Stimulated activated CD8-positive, alpha-beta memory T cell treated with anti-CD3 and anti-CD28 coated beads, Interleukin-15, amount 100 ng/mL, for 1 hour (primary cell): Measurements from ENCODE around the gene POM121L2.
"Not testable (repeated sequence)": the region's sequence is repeated elsewhere in the genome, so short reads cannot be mapped to it uniquely, and the experiment has no call there.

Experiments used
- DNase-seq: peaks from one replicate; pipeline ENCODE4 v3.0.0-alpha.2; 2020; ENCODE audit warnings: low read depth

Gene POM121L2

DNA sequence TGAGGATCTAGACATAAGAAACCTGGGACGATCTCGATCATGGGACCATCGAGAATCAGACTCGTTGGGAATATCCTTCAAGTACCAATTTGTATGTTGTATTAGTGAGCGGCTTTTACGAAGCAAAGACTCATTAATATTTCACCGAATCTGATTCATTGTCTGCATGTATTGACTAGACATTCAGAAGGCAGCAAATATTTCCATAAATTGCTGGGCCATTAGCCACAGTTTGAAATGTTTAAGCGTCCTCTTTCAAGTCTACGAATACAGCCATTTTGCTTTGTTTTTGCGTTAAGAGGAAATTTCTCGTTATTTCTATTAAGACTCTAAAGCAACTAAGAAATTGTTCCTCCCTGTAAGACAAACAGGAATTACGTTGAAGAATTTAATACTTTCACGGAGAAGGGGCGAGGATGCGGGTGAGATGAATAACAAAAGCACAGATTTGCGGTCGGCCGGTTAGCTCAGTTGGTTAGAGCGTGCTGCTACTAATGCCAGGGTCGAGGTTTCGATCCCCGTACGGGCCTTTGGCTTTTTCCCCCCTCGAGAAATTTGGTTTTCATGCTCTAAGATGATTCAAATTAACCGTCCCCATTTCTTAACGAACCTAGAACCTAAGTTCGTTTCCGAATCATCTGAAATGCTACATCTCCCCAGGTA lies 18.5 kb downstream of the POM121L2 start:
- no peak for DNase-seq

DNA sequence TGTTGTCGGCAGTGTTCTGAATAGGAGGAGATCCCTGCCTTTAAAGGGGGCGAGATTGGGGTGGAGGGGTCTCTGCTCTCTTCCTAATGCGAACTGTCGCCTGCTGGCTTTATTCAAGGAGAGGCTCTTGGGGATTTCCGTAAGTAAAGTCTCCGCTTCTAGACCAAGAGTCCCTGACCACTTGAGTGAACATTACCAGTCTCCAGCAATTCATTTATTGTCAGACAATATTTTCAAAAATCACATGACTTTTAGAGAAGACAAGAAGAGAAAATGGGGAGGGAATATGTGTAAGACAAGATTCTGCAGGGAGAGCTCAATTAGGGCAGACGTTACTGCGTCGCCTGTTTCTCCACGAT lies 21.2 kb downstream of the POM121L2 start:
- no peak for DNase-seq

DNA sequence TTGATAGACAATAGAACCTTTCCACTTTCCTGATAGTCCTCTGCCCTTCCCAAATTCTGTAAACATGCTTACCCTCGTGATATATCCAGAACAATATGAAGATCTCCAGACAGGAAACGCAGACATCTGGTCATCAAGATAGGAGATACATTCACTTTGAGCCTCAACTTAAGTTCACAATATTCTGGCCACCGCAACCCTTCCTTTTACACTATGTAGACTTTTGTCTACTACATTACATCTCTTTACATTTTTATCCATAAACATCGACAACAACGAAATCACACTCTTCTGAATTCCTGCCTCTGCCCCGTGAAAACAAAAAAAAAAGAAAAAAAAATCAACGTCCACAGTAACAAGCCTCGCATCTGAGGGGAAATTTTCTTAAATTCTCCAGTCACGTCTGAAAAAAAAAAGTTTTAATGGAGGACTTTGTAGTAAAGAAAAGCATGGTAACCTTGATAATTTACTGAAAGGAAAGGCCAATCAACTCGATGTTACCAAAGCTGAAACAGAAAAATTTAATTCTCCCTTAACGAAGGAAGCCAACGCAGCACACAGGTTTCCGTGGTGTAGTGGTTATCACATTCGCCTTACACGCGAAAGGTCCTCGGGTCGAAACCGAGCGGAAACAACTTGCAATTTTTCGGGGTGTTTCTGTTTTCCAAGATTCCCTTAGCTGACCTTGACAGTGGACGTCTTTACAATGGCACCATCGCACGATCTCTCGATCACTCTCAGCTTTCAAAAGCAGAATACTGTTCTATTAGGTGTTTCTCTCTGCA lies 21.8 kb downstream of the POM121L2 start:
- no peak for DNase-seq

DNA sequence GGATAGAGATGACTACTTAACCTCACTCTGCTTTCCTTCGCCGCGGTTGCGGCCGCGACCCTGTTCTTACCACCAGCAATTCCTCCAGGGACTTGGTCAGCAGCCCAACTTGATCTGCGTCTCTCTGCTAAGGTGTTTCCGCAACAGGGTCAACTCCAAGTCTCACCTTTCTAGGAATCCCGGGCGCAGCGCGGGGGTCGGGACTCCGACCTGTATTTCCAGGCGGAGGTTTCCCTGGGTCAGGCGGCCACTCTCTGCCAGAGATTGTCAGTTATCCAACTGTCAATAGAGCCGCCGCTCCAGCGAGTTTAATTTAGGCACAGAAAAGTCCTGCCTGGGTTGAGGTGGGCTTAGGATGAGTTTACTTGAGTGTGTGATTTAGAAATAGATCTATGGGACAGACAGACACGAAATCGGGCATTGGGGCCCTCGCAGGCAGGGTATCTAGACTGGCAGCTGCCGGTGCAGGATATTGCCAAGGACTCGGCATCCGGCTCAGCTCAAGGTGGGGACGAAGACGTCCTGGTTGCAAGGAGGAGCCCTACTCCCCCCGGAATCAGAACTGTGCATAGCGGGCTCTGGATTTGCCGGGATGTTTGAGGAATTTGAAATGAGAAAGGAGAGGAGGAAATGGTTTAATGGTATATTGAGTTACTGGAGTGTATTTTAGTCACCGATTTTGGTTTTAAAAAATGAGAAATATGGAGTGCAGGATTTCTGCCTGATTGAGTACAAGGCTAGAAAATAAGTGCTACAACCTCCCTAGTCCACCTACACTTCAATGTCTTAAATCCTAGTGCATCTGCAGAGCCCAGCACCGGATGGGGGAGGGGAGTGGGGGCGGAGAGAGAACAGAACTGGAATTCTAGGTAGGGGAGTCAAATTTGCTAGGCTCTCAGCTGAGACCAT lies 23.7 kb downstream of the POM121L2 start:
- DNase-seq, result no peak

DNA sequence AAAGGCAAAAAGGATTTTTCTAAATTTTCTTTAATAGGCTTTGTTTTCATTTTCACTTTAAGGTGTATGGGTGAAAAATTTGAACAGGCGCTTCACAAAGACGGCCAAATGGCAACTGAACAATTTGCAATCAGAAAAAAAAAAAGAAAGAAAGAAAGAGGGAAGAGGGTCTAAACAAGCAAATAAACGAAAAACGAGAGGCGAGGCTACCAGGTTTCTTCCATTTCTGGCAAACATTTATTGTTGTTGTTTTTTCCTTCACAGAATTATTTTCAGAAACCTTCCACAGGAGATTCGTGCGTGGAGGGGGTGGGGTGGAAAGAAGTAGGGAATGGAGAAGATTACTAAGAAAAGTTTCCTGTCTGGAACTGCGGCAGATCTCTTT lies 24.3 kb downstream of the POM121L2 start:
- no peak for DNase-seq

DNA sequence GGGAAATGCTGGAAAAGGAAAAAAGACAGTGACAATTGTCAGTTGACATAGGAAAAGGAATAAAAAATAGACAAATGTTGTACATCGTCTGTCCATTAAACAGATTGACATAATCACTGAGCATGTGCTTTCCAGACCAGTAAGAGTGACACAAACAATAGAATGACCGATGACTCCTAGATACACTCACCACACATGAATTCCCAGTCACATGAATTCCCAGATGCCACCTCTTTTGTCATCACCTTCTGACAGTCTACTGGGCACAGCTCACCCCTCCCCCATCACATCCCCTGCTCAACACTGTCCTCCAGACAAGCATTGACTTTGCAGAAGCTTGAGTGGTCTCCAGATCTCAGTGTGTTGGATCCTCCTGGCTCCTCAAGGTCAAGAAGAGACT lies 25.9 kb downstream of the POM121L2 start:
- no peak for DNase-seq

DNA sequence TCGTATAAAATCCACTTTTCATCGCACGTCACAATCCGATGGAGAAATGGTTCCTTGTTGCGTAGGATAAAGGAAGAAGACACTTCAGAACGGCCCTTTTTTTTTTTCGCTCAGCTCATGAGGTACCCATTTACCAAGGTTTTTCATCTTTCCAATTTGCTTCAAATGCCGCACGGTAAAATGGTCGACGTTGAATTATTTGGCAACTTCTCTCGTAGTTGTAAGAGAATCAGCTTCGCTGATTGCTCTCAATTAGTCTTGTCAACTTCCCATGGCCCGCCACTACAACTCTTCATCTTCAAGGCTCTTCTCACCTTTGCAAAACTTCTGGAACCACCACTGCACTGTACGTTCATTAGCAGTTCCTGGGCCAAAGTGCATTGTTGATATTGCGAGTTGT lies 28.8 kb downstream of the POM121L2 start:
- DNase-seq, result no peak

DNA sequence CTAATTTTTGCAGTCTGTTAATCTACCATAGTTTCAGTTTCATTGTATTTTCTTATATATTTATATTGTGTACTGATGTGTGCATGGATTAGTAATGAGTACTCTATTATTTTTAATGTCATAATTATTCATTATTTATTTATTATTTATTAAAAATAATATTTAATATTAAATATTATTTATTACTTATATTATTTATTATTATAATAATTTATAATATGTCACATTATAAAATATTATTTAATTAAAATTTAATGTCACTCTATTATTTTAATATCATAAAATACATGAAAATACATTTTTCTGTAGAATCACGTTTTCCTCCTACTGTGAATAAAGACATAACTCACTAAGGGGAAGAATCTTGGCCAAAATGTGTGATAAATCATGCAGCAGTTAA lies 30.5 kb downstream of the POM121L2 start:
- DNase-seq, result no peak

DNA sequence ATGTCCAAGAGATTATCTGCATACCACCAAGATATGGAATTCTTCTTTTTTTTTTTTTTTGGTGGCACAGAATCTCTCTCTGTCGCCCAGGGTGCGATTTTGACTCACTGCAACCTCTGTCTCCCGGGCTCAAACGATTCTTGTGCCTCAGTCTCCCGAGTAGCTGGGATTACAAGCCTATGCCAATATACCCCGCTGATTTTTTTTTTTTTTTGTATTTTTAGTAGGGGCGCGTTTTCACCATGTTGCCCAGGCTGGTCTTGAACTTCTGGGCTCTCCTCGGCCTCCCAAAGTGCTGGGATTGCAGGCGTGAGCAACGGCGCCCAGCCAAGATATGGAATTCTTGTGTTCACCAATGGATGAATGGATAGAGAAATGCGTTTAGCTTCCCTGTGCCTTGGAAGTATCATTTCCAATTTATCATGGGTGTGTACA lies 31.0 kb downstream of the POM121L2 start:
- no peak for DNase-seq

DNA sequence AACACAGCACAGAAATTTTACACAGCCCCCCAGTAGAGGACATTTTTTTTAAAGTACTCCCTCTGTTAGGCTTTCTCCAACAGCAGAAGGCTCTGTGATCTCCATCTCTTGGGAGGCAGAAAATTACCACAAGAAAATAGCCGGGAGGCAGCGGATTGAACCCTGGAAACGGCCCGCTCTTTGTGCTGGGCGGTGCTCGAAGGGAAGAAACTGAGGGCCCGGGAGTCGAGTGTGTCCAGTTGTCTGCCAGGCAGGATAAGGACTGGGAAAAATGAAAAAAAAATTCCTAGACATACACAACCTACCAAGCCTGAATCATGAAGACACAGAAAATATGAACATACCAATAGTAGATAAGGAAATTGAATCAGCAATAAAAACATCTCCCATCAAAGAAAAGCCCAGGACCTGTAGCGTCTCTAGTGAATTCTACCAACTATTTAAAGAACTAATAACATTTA lies 31.5 kb downstream of the POM121L2 start:
- DNase-seq, result no peak

DNA sequence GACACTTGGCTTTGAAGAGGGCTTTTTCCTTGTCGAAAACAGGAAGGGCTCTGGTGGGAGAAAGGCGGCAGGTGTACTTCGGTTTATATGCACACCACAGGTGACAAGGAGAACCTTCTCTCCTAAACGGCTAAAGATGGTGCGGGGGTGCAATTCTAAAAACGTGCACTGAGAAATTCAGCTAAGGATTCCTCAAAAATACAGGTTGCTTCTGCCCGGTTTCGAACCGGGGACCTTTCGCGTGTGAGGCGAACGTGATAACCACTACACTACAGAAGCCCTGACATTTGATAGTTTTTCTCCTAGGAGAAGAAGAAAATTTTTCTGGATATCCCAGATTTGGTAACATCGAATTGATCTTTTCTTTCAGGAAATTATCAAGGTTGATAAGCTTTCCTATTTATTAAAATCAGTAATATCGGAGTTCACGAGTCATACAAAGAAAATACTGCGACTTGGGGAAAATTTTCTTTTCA lies 32.0 kb downstream of the POM121L2 start:
- no peak for DNase-seq

DNA sequence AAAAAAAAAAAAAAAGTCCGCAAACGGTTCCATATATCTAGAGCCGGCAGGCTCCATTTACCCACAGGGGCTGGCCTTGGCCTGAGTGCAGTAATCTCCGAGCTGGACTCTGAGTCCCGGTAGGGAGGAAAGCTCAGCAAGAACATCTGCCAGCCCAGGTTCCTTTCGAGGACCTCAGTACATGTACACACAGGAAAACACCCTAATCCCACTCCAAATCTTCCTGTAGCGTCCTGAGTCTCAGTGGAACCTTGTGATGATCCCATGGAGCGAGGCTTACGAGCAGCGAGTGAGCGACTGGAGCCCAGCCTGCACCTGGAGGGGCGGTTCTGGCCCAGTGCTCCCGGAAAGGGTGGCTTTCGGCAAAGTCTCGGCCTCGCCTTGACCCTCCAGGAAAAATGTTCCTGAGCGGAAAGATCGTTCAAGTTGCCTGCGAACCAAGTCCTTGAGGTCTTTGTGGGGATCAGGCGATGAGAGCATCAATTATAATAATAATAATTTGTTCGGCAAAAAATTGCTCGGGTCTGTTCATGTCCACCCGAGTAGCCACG lies 32.5 kb downstream of the POM121L2 start:
- DNase-seq, result no peak

DNA sequence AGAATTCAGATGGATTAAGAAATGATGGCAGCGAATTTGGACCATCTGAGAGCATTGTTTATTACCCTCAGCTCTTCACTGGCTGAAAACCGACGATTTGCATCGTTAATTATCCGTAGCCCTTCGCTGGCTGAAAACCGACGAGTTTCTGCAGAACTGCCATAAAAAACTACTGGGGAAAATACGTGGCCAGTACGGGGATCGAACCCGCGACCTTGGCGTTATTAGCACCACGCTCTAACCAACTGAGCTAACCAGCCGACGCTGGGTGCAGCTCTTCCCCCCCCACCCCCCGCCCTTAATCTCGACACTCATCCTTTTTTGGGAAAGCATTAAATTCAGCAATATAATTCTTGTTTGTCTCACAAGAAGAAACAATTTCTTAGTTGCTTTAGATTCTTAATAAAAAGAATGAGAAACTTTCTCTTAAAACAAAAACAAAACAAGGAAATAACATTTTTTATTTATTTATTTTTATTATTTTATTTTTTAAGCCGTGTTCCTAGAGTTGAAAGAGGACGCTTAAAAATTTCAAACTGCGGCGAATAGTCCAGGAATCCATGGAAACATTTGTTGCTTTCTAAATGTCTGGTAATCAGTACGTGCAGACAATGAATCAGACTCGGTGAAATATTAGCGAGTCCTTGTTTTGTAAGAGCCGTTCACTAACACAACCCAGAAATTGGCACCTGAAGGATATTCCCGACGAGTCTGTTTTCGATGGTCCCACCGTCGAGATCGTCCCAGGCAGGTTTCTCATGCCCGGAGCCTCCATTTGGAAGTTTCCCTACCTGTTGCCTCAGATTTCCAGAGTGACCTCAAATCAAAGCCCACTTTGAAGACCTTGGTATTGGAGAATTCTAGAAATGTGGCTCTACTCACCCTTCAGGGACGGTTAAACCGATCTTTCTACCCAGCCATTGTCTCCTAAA lies 36.8 kb downstream of the POM121L2 start:
- DNase-seq, result no peak

DNA sequence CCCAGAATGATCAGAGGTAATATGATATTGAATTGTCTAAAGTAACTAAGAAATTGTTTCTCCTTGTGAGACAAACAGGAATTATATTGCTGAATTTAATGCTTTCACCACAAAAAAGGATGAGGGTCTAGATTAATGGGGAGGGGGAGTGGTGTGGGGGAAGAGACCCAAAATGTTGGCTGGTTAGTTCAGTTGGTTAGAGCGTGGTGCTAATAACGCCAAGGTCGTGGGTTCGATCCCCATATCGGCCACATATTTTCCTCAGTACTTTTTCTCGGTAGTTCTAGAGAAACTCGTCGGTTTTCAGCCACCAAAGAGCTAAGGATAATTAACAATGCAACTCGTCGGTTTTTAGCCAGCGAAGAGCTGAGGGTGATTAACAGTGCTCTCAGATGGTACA lies 38.3 kb downstream of the POM121L2 start:
- no peak for DNase-seq

DNA sequence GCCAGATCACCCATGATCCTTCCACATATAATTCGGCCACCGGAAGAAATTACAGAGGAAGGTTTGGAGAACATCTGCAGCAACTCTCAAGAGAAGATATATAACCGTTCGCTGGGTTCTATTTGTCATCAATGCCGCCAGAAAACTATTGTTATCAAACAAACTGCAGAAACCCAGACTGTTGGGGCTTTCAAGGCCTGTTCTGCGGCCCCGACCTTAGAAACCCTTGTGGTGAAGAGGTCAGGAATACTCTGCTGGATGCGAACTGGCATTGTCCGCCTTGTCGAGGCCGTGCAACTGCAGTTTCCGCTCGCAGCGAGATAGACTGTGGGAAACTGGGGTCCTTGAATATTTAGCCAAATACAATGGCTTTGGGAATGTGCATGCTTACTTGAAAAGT lies 43.3 kb downstream of the POM121L2 start:
- DNase-seq, result no peak

DNA sequence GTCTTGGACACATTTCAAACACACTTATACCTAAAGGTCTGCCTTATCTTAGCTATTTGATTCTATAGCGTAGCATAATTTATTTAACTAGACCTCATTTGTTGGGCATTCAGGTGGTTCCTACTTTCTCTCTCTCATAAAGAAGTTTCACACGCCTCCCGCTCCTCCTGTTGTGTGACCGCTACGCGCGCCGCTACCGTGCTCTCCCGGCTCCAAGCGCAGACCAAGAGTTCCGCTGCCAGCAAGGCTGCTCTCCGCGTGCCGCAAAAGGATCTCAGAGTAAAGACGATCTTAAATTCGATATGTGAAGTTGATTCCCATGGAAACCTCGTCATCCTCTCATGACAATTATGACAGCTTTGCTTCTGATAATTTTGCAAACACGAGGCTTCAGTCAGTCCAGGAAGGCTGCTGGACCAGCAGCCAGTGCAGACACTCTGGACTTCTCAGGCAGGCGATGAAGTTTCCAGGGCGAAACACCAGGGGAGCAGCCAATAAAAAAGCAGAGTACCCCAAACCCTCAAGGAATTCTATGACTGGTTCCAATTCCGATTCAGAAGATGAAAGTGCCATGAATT lies 44.1 kb downstream of the POM121L2 start:
- no peak for DNase-seq

DNA sequence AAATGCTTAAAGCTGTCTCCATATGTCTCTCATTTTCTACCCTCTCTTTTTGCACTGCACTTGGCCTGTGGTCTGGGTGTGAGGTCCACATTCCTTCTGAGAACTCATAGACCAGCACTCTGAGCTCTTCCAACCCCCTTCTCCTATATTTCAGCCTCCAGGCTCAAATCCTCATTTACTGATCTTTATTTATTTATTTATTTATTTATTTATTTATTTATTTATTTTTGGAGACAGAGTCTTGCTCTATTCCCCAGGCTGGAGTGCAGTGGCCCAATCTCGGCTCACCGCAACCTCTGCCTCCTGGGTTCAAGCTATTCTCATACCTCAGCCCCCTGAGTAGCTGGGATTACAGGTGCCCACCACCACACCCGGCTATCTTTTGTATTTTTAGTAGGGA lies 45.1 kb downstream of the POM121L2 start:
- not testable (repeated sequence) for DNase-seq

DNA sequence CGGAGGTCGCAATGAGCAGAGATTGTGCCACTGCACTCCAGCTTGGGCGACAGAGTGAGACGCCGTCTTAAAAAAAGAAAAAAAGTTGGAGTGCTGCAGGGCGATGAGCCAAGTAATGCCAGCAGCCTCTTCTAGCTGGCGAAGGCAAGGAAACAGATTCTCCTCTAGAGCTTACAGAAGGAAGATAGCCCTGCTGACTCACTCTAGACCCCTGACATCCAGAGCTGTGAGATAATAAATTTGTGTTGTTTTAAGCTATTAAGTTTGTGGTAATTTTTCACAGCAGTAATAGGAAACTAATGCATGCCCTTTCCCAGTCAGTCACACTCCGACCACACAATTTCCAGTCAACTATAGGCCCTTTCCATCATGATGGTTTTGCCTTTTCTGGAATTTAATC lies 48.2 kb downstream of the POM121L2 start:
- DNase-seq, result no peak

DNA sequence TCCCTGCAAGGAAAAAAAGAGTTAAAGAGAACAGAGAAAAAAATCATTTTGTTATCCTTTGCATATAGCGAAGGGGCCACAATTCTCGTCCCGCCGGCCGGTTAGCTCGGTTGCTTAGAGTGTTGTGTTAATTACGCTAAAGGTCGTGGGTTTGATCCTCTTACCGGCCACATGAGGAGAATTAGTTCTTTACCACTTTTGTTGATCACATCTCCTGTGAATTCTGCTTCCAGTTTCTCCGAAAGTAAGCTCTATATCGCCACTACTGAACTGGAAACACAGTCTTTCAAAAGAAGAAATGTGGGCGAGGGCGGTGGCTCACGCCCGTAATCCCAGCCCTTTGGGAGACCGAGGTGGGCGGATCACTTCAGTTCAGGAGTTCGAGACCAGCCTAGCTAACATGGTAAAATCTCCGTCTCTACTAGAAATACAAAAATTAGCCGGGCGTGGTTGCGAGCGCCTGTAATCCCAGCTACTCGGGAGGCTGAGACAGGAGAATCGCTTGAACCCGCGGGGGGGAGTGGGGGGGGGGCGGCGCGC lies 51.2 kb downstream of the POM121L2 start:
- no peak for DNase-seq

DNA sequence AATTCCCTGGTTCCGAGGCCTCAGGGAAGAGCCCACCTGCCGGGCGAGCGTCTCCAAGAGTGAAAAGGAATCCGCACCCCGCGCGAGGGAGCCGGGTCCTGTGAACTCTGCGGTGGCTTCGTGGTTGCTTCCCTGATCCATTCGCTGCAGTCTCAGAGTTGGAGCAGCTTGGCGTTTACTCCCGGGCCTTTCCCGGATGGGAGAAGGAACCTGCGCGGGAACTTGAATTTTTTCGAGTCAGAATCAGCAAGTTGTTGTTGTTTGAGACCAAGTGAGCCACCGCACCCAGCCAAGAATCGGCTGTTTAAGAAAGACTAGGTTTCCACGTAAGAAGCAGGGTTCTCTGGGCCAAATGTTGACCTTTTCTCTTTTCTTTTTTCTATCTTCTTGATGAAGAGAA lies 51.7 kb downstream of the POM121L2 start:
- DNase-seq, result no peak
